ENCODE data around the gene ZBTB47.

DNA sequence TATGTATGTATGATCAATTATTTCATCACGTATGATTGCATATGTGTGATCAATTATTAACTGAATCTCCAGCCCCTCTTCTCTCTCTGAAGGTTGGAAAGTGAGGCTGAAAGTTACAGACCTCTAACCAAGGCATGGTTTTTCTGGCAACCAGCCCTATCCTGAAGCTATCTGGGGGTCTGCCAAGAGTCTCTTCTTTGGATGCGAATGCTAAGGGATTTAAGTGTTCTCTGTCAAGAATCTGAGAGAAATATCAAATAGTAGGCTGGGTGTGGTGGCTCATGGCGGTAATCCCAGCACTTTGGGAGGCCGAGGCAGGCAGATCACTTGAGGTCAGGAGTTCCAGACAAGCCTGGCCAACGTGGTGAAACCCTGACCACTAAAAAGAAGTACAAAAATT, 44.9 kb upstream of the ZBTB47 start:
- TF ChIP-seq, protein P1, sequence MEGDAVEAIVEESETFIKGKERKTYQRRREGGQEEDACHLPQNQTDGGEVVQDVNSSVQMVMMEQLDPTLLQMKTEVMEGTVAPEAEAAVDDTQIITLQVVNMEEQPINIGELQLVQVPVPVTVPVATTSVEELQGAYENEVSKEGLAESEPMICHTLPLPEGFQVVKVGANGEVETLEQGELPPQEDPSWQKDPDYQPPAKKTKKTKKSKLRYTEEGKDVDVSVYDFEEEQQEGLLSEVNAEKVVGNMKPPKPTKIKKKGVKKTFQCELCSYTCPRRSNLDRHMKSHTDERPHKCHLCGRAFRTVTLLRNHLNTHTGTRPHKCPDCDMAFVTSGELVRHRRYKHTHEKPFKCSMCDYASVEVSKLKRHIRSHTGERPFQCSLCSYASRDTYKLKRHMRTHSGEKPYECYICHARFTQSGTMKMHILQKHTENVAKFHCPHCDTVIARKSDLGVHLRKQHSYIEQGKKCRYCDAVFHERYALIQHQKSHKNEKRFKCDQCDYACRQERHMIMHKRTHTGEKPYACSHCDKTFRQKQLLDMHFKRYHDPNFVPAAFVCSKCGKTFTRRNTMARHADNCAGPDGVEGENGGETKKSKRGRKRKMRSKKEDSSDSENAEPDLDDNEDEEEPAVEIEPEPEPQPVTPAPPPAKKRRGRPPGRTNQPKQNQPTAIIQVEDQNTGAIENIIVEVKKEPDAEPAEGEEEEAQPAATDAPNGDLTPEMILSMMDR (IDR thresholded peaks at IDR 0.05), result no peak
- TF ChIP-seq ZFX (IDR thresholded peaks at IDR 0.05; ENCODE audit: borderline replicate concordance), result no peak
